H54 (cell line): Measurements from ENCODE around the gene STMND1.
A peak's percentile ranks its signal among the peaks of the same experiment; 100 is the strongest.

ENCODE experiments used
- DNase-seq: peaks from one replicate; pipeline ENCODE4 v3.0.0; 2011; ENCODE audit warnings: low spot score, mixed read lengths; ENCODE audit not compliant: insufficient read length
- FAIRE-seq: peaks from 3 replicates; lab custom pipeline; 2011; peaks lifted over from hg19 to GRCh38; lab: Jason Lieb, UNC
- POLR2A ChIP-seq: IDR thresholded peaks from 2 replicates; pipeline ENCODE4 v1.6.1; 2011; ENCODE audit warnings: low read depth, mild to moderate bottlenecking, low read length

The STMND1 gene

GRCh38 chr6:17081860-17082508 is 19.9 kb upstream of the STMND1 start:
- no peak for TF ChIP-seq POLR2A
- DNase-seq, result no peak
- no peak for FAIRE-seq

- TF ChIP-seq POLR2A, result no peak
- no peak for FAIRE-seq
- no peak for DNase-seq
Observed at GRCh38 chr6:17083397-17083796, 18.5 kb upstream of the STMND1 start.

GRCh38 chr6:17086469-17086868 is 15.4 kb upstream of the STMND1 start:
- DNase-seq, result peak; percentile 51
- no peak for TF ChIP-seq POLR2A
- peak; percentile 86 for FAIRE-seq

GRCh38 chr6:17088091-17088611 is 13.7 kb upstream of the STMND1 start:
- FAIRE-seq (no peak), DNase-seq (no peak)
- no peak for TF ChIP-seq POLR2A

GRCh38 chr6:17091122-17091521 is 10.7 kb upstream of the STMND1 start:
- FAIRE-seq (no peak), DNase-seq (no peak)
- TF ChIP-seq POLR2A, result no peak

GRCh38 chr6:17093686-17094085 is 8.2 kb upstream of the STMND1 start:
- DNase-seq, result no peak
- FAIRE-seq, result no peak
- TF ChIP-seq POLR2A, result no peak

- no peak for TF ChIP-seq POLR2A
- FAIRE-seq (no peak), DNase-seq (no peak)
Observed at GRCh38 chr6:17096096-17096495, 5.8 kb upstream of the STMND1 start.

GRCh38 chr6:17096652-17097051 is 5.2 kb upstream of the STMND1 start:
- no peak for TF ChIP-seq POLR2A
- FAIRE-seq (no peak), DNase-seq (no peak)

- FAIRE-seq (no peak), DNase-seq (no peak)
- no peak for TF ChIP-seq POLR2A
Observed at GRCh38 chr6:17097982-17098381, 3.9 kb upstream of the STMND1 start.

GRCh38 chr6:17098538-17098937 is 3.3 kb upstream of the STMND1 start:
- TF ChIP-seq POLR2A, result no peak
- FAIRE-seq, result no peak
- DNase-seq, result no peak

GRCh38 chr6:17099401-17100059 is 2.3 kb upstream of the STMND1 start:
- DNase-seq (no peak), FAIRE-seq (no peak)
- no peak for TF ChIP-seq POLR2A

GRCh38 chr6:17100806-17101205 is 1.0 kb upstream of the STMND1 start:
- no peak for TF ChIP-seq POLR2A
- no peak for DNase-seq
- FAIRE-seq, result no peak

GRCh38 chr6:17102258-17102870 is 514 bp downstream of the STMND1 start:
- FAIRE-seq (no peak), DNase-seq (no peak)
- no peak for TF ChIP-seq POLR2A

GRCh38 chr6:17103715-17104114 is 1.9 kb downstream of the STMND1 start:
- no peak for TF ChIP-seq POLR2A
- DNase-seq, result no peak
- FAIRE-seq, result no peak
